GM12878 (cell line): Measurements from ENCODE around the gene SFN. TPM values are rescaled to one million over a fixed set of nuclear protein-coding genes. Genes with fewer than 3 reads are reported as not detected.

ENCODE experiments used
- ATAC-seq: fragments of 200-7000 bp; cut with Tn5 transposase; 3 replicates; pipeline ENCODE4 v1.9.1; 2020; ENCODE audit warnings: mild to moderate bottlenecking, moderate library complexity
- BruUV-seq: library from RNA; stranded (reverse); fragments of 400-500 nt; replicated peaks from 2 replicates; lab custom pipeline; 2021; lab: Mats Ljungman, UMichigan
- CTCF ChIA-PET: fragments of 300-600 bp; sonication (Branson Sonifier 250); formaldehyde crosslinking; extraction: SDS; loops from one replicate; lab custom pipeline; 2021; ENCODE audit warnings: inconsistent platforms; lab: Yijun Ruan, JAX
- POLR2A ChIA-PET: fragments of 350-600 bp; formaldehyde crosslinking; extraction: SDS; loops from one replicate; lab custom pipeline; 2021; ENCODE audit warnings: inconsistent platforms; lab: Charles Lee
- RAD21 ChIA-PET: fragments of 300-600 bp; sonication (Branson Sonifier 250); formaldehyde crosslinking; loops from one replicate; lab custom pipeline; 2023; ENCODE audit warnings: antibody characterized with exemption; ENCODE audit not compliant: unreplicated experiment; lab: Charles Lee
- SMC1A ChIA-PET: fragments of 300-600 bp; sonication (Branson Sonifier 250); formaldehyde crosslinking; loops from one replicate; lab custom pipeline; 2023; ENCODE audit not compliant: unreplicated experiment, uncharacterized antibody; lab: Charles Lee
- DNase-seq: peaks from one replicate; pipeline ENCODE4 v3.0.0-alpha.2; 2011; ENCODE audit warnings: low read depth, low spot score
- FAIRE-seq: peaks from 3 replicates; lab custom pipeline; 2011; peaks lifted over from hg19 to GRCh38; lab: Jason Lieb, UNC
- H2AFZ ChIP-seq: 2 replicates; pipeline ENCODE4 v1.6.0; 2011; ENCODE audit warnings: low read depth, low read length, control low read depth; ENCODE audit not compliant: control insufficient read depth
- H3K27ac ChIP-seq: 2 replicates; pipeline ENCODE4 v1.5.1; 2011; ENCODE audit warnings: control low read depth; ENCODE audit not compliant: control insufficient read depth, insufficient read depth
- H3K27me3 ChIP-seq, 2 experiments: replicated peaks in 1 of 2; 2 replicates each; pipeline versions ENCODE4 v1.6.0 to v1.6.1; 2011; ENCODE audit warnings: low read length in 1 of 2; ENCODE audit not compliant: control insufficient read depth in 2 of 2, insufficient read depth in 2 of 2
- H3K36me3 ChIP-seq, 2 experiments: 2 replicates each; pipeline ENCODE4 v1.5.1; 2011; ENCODE audit warnings: low read length in 1 of 2; ENCODE audit not compliant: control insufficient read depth in 2 of 2, insufficient read depth in 2 of 2
- H3K4me1 ChIP-seq: 2 replicates; pipeline ENCODE4 v1.6.1; 2011; ENCODE audit warnings: mild to moderate bottlenecking, low read length, moderate library complexity, mixed read lengths; ENCODE audit not compliant: control insufficient read depth, insufficient read depth
- H3K4me2 ChIP-seq: 2 replicates; pipeline ENCODE4 v1.6.0; 2011; ENCODE audit warnings: control low read depth; ENCODE audit not compliant: control insufficient read depth, insufficient read depth
- H3K4me3 ChIP-seq: fragments of 200-600 bp; sonication (generic); 2 replicates; pipeline ENCODE4 v1.5.1; 2016
- H3K79me2 ChIP-seq: 2 replicates; pipeline ENCODE4 v1.6.0; 2011; ENCODE audit warnings: low read length; ENCODE audit not compliant: control insufficient read depth, insufficient read depth
- H3K9ac ChIP-seq: 2 replicates; pipeline ENCODE4 v1.8.0; 2011; ENCODE audit warnings: low read length, control low read depth, mixed read lengths; ENCODE audit not compliant: control insufficient read depth, insufficient read depth
- H3K9me3 ChIP-seq: replicated peaks from 3 replicates; pipeline ENCODE4 v1.5.1; 2011; ENCODE audit warnings: mild to moderate bottlenecking, low read length; ENCODE audit not compliant: control insufficient read depth, insufficient read depth
- H4K20me1 ChIP-seq: 2 replicates; pipeline ENCODE4 v1.6.0; 2011; ENCODE audit not compliant: control insufficient read depth, insufficient read depth
- CHD1 ChIP-seq: IDR thresholded peaks from 2 replicates; pipeline ENCODE4 v1.6.1; 2012; ENCODE audit warnings: low read depth, low read length, improper control_type of control experiment
- EGR1 ChIP-seq, 2 experiments: IDR thresholded peaks; 1 replicate in 1 of 2; 2 replicates in 1 of 2; pipeline ENCODE4 v1.6.1; 2011 to 2012; ENCODE audit warnings: low read depth in 2 of 2, low read length in 2 of 2, borderline replicate concordance in 1 of 2, mild to moderate bottlenecking in 1 of 2, moderate library complexity in 1 of 2
- FOXM1 ChIP-seq: IDR thresholded peaks from 2 replicates; pipeline ENCODE4 v1.6.1; 2012; ENCODE audit warnings: low read depth, mild to moderate bottlenecking, inconsistent platforms, low read length, moderate library complexity
- GABPA ChIP-seq: IDR thresholded peaks from 2 replicates; pipeline ENCODE4 v1.6.1; 2014; ENCODE audit warnings: antibody characterized with exemption, low read depth, mild to moderate bottlenecking, inconsistent platforms
- IKZF2 ChIP-seq, 2 experiments: fragments of 450-650 bp; IDR thresholded peaks; 2 replicates each; pipeline ENCODE4 v1.6.1; 2017; ENCODE audit warnings: mild to moderate bottlenecking in 2 of 2, moderate library complexity in 2 of 2
- MTA3 ChIP-seq: IDR thresholded peaks from 2 replicates; pipeline ENCODE4 v1.6.1; 2012; ENCODE audit warnings: low read length, inconsistent platforms, borderline replicate concordance
- MYC ChIP-seq: IDR thresholded peaks from 2 replicates; pipeline ENCODE4 v1.6.1; 2011; ENCODE audit warnings: mild to moderate bottlenecking, low read length, moderate library complexity, inconsistent platforms; ENCODE audit not compliant: insufficient read depth, insufficient replicate concordance, insufficient read length, severe bottlenecking
- NFIC ChIP-seq: IDR thresholded peaks from 2 replicates; pipeline ENCODE4 v1.6.1; 2012; ENCODE audit warnings: low read depth, mild to moderate bottlenecking, inconsistent platforms, low read length, moderate library complexity
- RAD21 ChIP-seq: IDR thresholded peaks from 2 replicates; pipeline ENCODE4 v1.6.1; 2011; ENCODE audit warnings: mild to moderate bottlenecking, low read depth, low read length, moderate library complexity; ENCODE audit not compliant: insufficient read depth
- SMAD5 ChIP-seq: IDR thresholded peaks from 2 replicates; pipeline ENCODE4 v1.6.1; 2016; ENCODE audit warnings: antibody characterized with exemption, low read depth
- ZNF622 ChIP-seq: fragments of 450-650 bp; IDR thresholded peaks from 2 replicates; pipeline ENCODE4 v1.6.1; 2017; ENCODE audit warnings: mild to moderate bottlenecking, inconsistent platforms
- WGBS: methylation state at CpG from one replicate; pipeline ENCODE4 v1.1.6; 2016; ENCODE audit warnings: low lambda C conversion rate; ENCODE audit not compliant: insufficient replicate concordance, insufficient coverage; ENCODE audit errors: missing lambda C conversion rate; 5-methylcytosine and 5-hydroxymethylcytosine counted together
- in situ Hi-C: fragments of 300-500 bp; cut with MboI; formaldehyde crosslinking; loops from 9 replicates; pipeline ENCODE4 v1.14.3; 2018; ENCODE audit warnings: mixed read lengths
- intact Hi-C: fragments of 100-400 bp; cut with micrococcal nuclease; formaldehyde crosslinking; loops from one replicate; pipeline ENCODE4 v1.14.2; 2022; ENCODE audit not compliant: unreplicated experiment
- polyA plus RNA-seq, 11 experiments: library from polyadenylated mRNA; depleted of rRNA in 4 of 11; unstranded in 6 of 11; stranded (reverse) in 5 of 11; fragments of >200 nt; fragmentation: Nextera tagmentation in 4 of 11; fragmentation: Illumina TruSeq in 1 of 11; extraction: Ambion mirVana in 4 of 11; extraction: Trizol in 1 of 11; gene quantifications; 1 replicate in 1 of 11; 2 replicates in 10 of 11; pipeline versions ENCODE4 v1.2.1 to v1.2.3, GENCODE V29; 2011 to 2016; ENCODE audit warnings: inconsistent platforms in 2 of 11, missing spikeins in 2 of 11, low read depth in 1 of 11
- total RNA-seq, 4 experiments: library from RNA; depleted of rRNA in 3 of 4; stranded (reverse); fragments of >200 nt in 3 of 4; fragmentation: Illumina TruSeq in 1 of 4; extraction: Trizol in 1 of 4; gene quantifications; 2 replicates each; pipeline versions ENCODE4 v1.2.1 to v1.2.3, GENCODE V29; 2013 to 2021

The SFN gene
- total and polyA plus RNA-seq, 10 of the 15 experiments (the other 5 are each of a cell fraction or from before 2014, with no cell fraction given) = 0.19 to 2.9 (median 1.0) TPM

DNA sequence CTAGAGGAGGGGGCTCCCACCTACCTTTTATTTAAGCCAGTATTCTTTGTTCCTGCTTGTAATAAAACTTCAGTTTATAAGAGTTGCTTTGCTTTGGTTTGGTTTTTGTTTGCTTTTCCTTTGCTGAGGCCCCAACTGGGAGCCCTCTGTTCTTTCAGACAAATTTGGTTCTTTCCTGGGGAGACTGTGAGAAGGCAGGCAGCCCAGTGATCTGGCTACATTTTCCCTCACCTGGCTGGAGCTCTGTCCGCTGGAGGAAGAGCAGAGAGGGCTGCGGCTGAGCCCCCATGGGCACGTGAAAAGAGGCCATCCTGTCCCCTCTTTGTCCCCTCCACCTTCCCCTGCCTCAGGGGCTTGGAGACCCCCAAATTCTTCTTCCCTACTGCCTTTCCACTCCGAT is 7.3 kb upstream of the SFN start:
- no TSS peak for BruUV-seq
- H3K9ac ChIP-seq = no peak overlapping the region
- FAIRE-seq (no peak), DNase-seq (no peak), ATAC-seq (no peak)
- peaks cover 16 to 32% of the 10 kb centered on the region in 2 experiments for H3K36me3 ChIP-seq
- WGBS = 92% methylated on average over 4 of the region's 4 CpGs
- no peaks in the 10 kb centered on the region for H3K79me2 ChIP-seq
- in situ Hi-C loops (no loop called here), intact Hi-C loops (no loop called here)
- SMC1A ChIA-PET = interaction anchor here (1.2 to 1.4 kb wide), 2 partner anchors 10 to 44 kb away, joined by 4 read pairs; no protein-coding TSS in a partner anchor
- no peaks in the 10 kb centered on the region for H3K9me3 ChIP-seq
- POLR2A ChIA-PET = interaction anchor here (0.6 kb wide), 1 partner anchor 646 kb away, joined by 5 read pairs; no protein-coding TSS in a partner anchor
- no peaks in the 10 kb centered on the region for H3K4me1 ChIP-seq
- no peak for TF ChIP-seq RAD21
- no peak for TF ChIP-seq EGR1 (IDR thresholded peaks at IDR 0.05; ENCODE audit: borderline replicate concordance in 1 of 2, low read depth in 2 of 2, low read length in 2 of 2)
- TF ChIP-seq ZNF622 = no peak
- no peak for TF ChIP-seq IKZF2 (IDR thresholded peaks at IDR 0.05)
- H3K27me3 ChIP-seq = no peaks in the 10 kb centered on the region
- H3K4me3 ChIP-seq = no peak overlapping the region
- H2AFZ ChIP-seq = no peak overlapping the region
- RAD21 ChIA-PET = interaction anchor here (1.0 to 1.6 kb wide), 2 partner anchors 9 to 32 kb away, joined by 4 to 5 read pairs; no protein-coding TSS in a partner anchor
- CTCF ChIA-PET = interaction anchor here (1.1 to 5.9 kb wide), 7 partner anchors 9 to 65 kb away, joined by 3 to 25 read pairs (median 5); no protein-coding TSS in a partner anchor
- no peak overlapping the region for H3K27ac ChIP-seq
- H3K4me2 ChIP-seq = no peak overlapping the region
- no peaks in the 10 kb centered on the region for H4K20me1 ChIP-seq

GRCh38 chr1:26856181-26856580 is 6.8 kb upstream of the SFN start:
- FAIRE-seq (no peak), ATAC-seq (no peak), DNase-seq (no peak)
- ChIA-PET SMC1A (interaction anchor here (1.2 to 1.4 kb wide), 2 partner anchors 9 to 45 kb away, joined by 4 read pairs; no protein-coding TSS in a partner anchor), CTCF (interaction anchor here (1.1 to 5.9 kb wide), 5 partner anchors 9 to 66 kb away, joined by 4 to 25 read pairs (median 6); no protein-coding TSS in a partner anchor), RAD21 (interaction anchor here (0.8 kb wide), 1 partner anchor 10 kb away, joined by 3 read pairs; no protein-coding TSS in a partner anchor), POLR2A (interaction anchor here (0.6 kb wide), 1 partner anchor 646 kb away, joined by 5 read pairs; no protein-coding TSS in a partner anchor)
- in situ Hi-C loops (no loop called here), intact Hi-C loops (no loop called here)
- Histone ChIP-seq H3K9me3 (no peaks in the 10 kb centered on the region), H3K4me3 (no peak overlapping the region), H3K79me2 (no peaks in the 10 kb centered on the region), H4K20me1 (no peaks in the 10 kb centered on the region), H2AFZ (no peak overlapping the region), H3K4me2 (no peak overlapping the region), H3K36me3 (peaks cover 12 to 27% of the 10 kb centered on the region in 2 experiments), H3K9ac (no peak overlapping the region), H3K4me1 (no peaks in the 10 kb centered on the region), H3K27me3 (no peaks in the 10 kb centered on the region), H3K27ac (no peak overlapping the region)
- no peak for TF ChIP-seq MTA3
- TF ChIP-seq GABPA = no peak
- TF ChIP-seq MYC = no peak
- TF ChIP-seq CHD1 = no peak
- TF ChIP-seq FOXM1 = no peak
- TF ChIP-seq SMAD5 = no peak
- no peak for TF ChIP-seq NFIC
- WGBS = 79% methylated on average over 11 of the region's 11 CpGs
- no TSS peak for BruUV-seq
